ENCODE results near the gene C22orf15. TPM values are rescaled to one million over a fixed set of nuclear protein-coding genes. Genes with fewer than 3 reads are reported as not detected.

Gene C22orf15
- total and polyA plus RNA-seq, 2 of the 8 experiments (the other 6 are each of a cell fraction or from before 2014, with no cell fraction given) = 4.2 to 4.9 TPM

DNA sequence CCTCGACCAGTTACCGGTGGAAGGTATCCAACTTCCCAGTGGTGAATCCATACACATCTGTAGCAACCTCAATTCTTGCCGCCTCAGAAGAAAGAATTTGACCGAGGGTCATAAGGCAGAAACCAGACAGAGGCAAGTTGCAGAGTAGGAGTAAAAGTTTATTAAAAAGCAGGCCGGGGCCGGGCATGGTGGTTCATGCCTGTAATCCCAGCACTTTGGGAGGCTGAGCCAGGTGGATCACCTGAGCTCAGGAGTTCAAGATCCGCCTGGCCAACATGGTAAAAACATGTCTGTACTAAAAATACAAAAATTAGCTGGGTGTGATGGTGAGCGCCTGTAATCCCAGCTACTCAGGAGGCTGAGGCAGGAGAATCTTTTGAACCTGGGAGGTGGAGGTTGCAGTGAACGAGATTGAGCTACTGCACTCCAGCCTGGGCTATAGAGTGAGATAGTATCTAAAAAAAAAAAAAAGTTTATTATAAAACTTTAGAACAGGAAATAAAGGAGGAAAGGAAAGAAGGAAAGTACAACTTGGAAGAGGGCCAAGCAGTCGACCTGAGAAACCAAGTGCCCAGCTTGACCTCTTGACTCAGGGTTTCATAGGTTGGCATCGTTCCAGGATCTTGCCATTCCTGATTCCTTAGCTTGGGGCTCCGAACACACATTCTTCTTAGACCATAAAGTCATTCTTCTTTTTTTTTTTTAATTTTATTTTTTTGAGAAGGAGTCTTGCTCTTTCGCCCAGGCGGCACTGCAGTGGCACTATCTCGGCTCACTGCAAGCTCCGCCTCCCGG lies 44.2 kb upstream of the C22orf15 start:
- ChIA-PET CTCF (ENCODE audit: partially characterized antibody) (interaction anchor here (1.1 to 2.5 kb wide), 4 partner anchors 10 to 53 kb away, joined by 3 to 7 read pairs (median 6); partner anchors contain the start of gene VPREB3), POLR2A (ENCODE audit: partially characterized antibody) (interaction anchor here (0.6 to 1.5 kb wide), 2 partner anchors 11 to 68 kb away, joined by 3 to 6 read pairs; partner anchors contain the start of gene SMARCB1)
- FAIRE-seq (no peak), DNase-seq (ENCODE audit: low read depth in 1 of 2, low spot score in 2 of 2) (no peak)
- H3K14ac ChIP-seq (ENCODE audit: insufficient read length) = no peak overlapping the region
- H4K20me1 ChIP-seq (replicated peaks in 1 of 2; ENCODE audit: control insufficient read depth in 1 of 2, insufficient read depth in 2 of 2, low read length in 2 of 2) = peaks cover 0 to 2% of the 10 kb centered on the region in 2 experiments
- H3K4me2 ChIP-seq (ENCODE audit: insufficient read depth in 1 of 2, low read depth in 2 of 2, low read length in 2 of 2) = no peak overlapping the region
- H3K27ac ChIP-seq (ENCODE audit: low read depth, low read length) = no peak overlapping the region
- no peak overlapping the region for H2BK5ac ChIP-seq (ENCODE audit: low read depth, low read length)
- H3K18ac ChIP-seq (ENCODE audit: extremely low read depth, low read length) = no peak overlapping the region
- H3K4me1 ChIP-seq (replicated peaks in 1 of 4; ENCODE audit: control insufficient read depth in 3 of 4, insufficient read depth in 4 of 4, low read length in 3 of 4) = peaks cover 0 to 5% (median 2%) of the 10 kb centered on the region in 4 experiments; a peak in 5 of 7 replicates
- no peaks in the 10 kb centered on the region for H3K9me3 ChIP-seq (ENCODE audit: insufficient read depth in 2 of 2, low read depth in 1 of 2, low read length in 1 of 2)
- H3K79me2 ChIP-seq (ENCODE audit: control insufficient read depth in 1 of 2, insufficient read depth in 2 of 2, low read length in 2 of 2) = peaks cover 0 to 6% of the 10 kb centered on the region in 2 experiments; a peak in 1 of 4 replicates
- H2AK5ac ChIP-seq (ENCODE audit: low read depth, low read length) = no peak overlapping the region
- no peak overlapping the region for H3K9ac ChIP-seq (replicated peaks in 1 of 4; ENCODE audit: extremely low read depth in 1 of 4, low read depth in 3 of 4, low read length in 3 of 4)
- 93% methylated on average over 12 of the region's 17 CpGs; no CpG with 5 or more reads in 1 of the 2 experiments for WGBS, 2 experiments (ENCODE audit: extremely low coverage in 1 of 2, insufficient coverage in 1 of 2, insufficient read length in 1 of 2, insufficient replicate concordance in 2 of 2, low coverage in 1 of 2, low lambda C conversion rate in 2 of 2, missing lambda C conversion rate in 1 of 2)
- no peak for TF ChIP-seq ZNF274 (IDR thresholded peaks at IDR 0.05; ENCODE audit: borderline replicate concordance, extremely low read depth, low read length)
- TF ChIP-seq TCF12 (IDR thresholded peaks at IDR 0.05; ENCODE audit: low read depth, low read length) = no peak
- TF ChIP-seq JUND (IDR thresholded peaks at IDR 0.05; ENCODE audit: low read length) = no peak
- TF ChIP-seq KDM5A (IDR thresholded peaks at IDR 0.05; ENCODE audit: low read length) = no peak
- no peak for TF ChIP-seq GTF2F1 (IDR thresholded peaks at IDR 0.05; ENCODE audit: borderline replicate concordance, low read depth, low read length)
- no peak for TF ChIP-seq ASH2L (IDR thresholded peaks at IDR 0.05; ENCODE audit: low read length)
- TF ChIP-seq SIX5 (IDR thresholded peaks at IDR 0.05; ENCODE audit: low read depth, low read length) = no peak
- no peak for TF ChIP-seq SP2 (IDR thresholded peaks at IDR 0.05; ENCODE audit: low read length)
- no peak for TF ChIP-seq CHD1 (IDR thresholded peaks at IDR 0.05; ENCODE audit: low read depth, low read length)
- H2BK12ac ChIP-seq (ENCODE audit: low read depth, low read length) = no peak overlapping the region
- no peak overlapping the region for H4K8ac ChIP-seq (ENCODE audit: extremely low read depth, insufficient read depth, low read length)
- no peak overlapping the region for H2BK20ac ChIP-seq (ENCODE audit: low read length)
- H3K4me3 ChIP-seq (ENCODE audit: extremely low read depth in 1 of 4, insufficient read depth in 2 of 4, low read depth in 3 of 4, low read length in 4 of 4) = no peak overlapping the region
- no peaks in the 10 kb centered on the region for H3K23me2 ChIP-seq (ENCODE audit: low read depth, low read length)
- peaks cover 12% of the 10 kb centered on the region for H3K79me1 ChIP-seq (ENCODE audit: low read depth, low read length)
- no peaks in the 10 kb centered on the region; a peak in 1 of 7 replicates for H3K27me3 ChIP-seq (replicated peaks in 1 of 4; ENCODE audit: control insufficient read depth in 3 of 4, extremely low read depth in 1 of 4, insufficient read depth in 3 of 4, low read length in 3 of 4)
- no peak overlapping the region for H2BK120ac ChIP-seq (replicated peaks; ENCODE audit: low read depth, low read length)
- no peak overlapping the region for H2BK15ac ChIP-seq (ENCODE audit: low read length)
- H4K5ac ChIP-seq (ENCODE audit: insufficient read length, low read depth, low read length) = no peak overlapping the region
- H2AFZ ChIP-seq (ENCODE audit: low read length) = no peak overlapping the region
- no peak overlapping the region for H3K4ac ChIP-seq (replicated peaks; ENCODE audit: insufficient read length, low read depth, low read length)
- H3K36me3 ChIP-seq (ENCODE audit: control insufficient read depth in 2 of 4, insufficient read depth in 4 of 4, low read length in 3 of 4) = peaks cover 5 to 11% (median 8%) of the 10 kb centered on the region in 4 experiments; a peak in 6 of 8 replicates
- no peak overlapping the region for H3K56ac ChIP-seq (replicated peaks; ENCODE audit: insufficient read length, low read depth, low read length)
- H3K23ac ChIP-seq (ENCODE audit: insufficient read length) = no peak overlapping the region
- no peak overlapping the region for H4K91ac ChIP-seq (replicated peaks; ENCODE audit: insufficient read length, low read length)

Measured in H1 (cell line).